D721Med (cell line): ENCODE data around the gene RHEX.

Source experiments
- DNase-seq: peaks from one replicate; pipeline ENCODE4 v3.0.0; 2011; ENCODE audit warnings: low spot score; ENCODE audit not compliant: insufficient read length
- FAIRE-seq: peaks from 2 replicates; lab custom pipeline; 2011; peaks lifted over from hg19 to GRCh38; lab: Jason Lieb, UNC
- TF ChIP-seq, protein P1 (sequence below): IDR thresholded peaks from 2 replicates; pipeline ENCODE4 v1.5.1; 2012; ENCODE audit warnings: mild to moderate bottlenecking, control low read depth; ENCODE audit not compliant: insufficient read depth; ENCODE audit errors: missing control alignments

The RHEX gene

DNA sequence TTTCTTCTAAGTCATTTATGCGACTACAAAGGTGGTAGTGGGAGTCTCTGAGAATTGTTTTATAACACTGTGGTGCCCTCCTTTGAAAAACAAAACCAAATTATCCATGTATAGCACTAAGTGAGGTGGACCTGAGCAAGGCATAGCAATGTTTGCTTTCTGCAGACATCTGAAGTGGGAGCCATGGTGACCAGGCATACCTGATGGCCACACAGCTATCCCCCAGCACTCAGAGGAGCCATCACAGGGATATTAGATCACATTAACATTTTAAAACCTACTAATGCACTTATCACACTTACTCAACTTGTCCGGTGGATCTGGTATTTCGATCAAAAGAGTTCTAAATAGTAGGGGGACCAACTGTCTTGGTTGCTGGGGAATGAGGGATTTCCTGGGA lies 89.0 kb downstream of the RHEX start:
- FAIRE-seq (no peak), DNase-seq (no peak)
- TF ChIP-seq, protein P1, sequence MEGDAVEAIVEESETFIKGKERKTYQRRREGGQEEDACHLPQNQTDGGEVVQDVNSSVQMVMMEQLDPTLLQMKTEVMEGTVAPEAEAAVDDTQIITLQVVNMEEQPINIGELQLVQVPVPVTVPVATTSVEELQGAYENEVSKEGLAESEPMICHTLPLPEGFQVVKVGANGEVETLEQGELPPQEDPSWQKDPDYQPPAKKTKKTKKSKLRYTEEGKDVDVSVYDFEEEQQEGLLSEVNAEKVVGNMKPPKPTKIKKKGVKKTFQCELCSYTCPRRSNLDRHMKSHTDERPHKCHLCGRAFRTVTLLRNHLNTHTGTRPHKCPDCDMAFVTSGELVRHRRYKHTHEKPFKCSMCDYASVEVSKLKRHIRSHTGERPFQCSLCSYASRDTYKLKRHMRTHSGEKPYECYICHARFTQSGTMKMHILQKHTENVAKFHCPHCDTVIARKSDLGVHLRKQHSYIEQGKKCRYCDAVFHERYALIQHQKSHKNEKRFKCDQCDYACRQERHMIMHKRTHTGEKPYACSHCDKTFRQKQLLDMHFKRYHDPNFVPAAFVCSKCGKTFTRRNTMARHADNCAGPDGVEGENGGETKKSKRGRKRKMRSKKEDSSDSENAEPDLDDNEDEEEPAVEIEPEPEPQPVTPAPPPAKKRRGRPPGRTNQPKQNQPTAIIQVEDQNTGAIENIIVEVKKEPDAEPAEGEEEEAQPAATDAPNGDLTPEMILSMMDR = no peak

DNA sequence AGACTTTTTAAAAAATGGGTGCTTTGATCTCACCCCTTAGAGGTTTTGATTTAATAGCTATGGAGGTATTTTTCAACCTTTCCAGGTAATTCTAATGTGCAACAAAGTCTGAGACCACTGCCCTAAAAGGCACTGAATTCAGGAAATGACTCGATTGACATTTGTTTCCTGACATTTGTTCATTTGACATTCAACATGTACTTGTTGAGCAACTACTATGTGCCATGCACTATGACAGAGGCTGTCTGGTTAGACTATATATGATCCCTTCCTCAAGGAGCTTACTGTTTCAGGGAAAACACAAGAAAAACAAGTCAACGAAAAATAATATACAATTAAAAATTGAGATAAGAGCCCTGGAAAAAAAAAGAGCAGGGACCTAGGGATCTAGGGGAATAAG lies 89.8 kb downstream of the RHEX start:
- FAIRE-seq (no peak), DNase-seq (no peak)
- TF ChIP-seq, protein P1 = no peak

DNA sequence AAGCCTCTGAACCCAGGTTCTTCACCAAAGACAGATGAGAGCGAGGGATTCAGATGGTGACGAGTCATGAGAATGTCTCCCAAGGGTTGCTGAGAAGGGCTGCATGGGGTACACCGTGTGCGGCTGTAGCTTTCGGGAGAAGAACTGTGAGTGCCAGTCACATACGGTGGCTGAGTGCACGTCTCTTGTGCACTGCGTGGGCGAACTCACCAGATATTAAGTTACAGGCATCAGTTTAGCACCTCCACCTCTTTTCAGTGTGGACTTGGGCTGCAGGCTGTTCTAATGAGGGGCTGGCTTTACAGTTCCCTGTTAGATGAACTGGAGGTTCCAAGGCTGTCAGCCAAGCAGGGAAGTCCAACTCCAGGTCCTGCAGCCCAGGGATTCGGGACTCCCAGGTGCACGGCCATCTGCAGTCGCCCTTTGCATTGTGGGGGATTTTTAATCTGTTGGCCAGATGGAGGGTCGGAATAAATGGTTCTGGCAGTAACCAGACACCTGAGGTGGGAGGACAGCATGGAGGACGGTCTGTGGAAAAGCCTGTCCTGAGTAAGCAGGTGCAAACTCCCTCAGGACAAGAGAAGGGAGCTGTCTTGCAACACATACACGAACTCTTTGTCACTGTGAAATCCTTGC lies 90.7 kb downstream of the RHEX start:
- TF ChIP-seq, protein P1 = no peak
- FAIRE-seq (no peak), DNase-seq (no peak)

DNA sequence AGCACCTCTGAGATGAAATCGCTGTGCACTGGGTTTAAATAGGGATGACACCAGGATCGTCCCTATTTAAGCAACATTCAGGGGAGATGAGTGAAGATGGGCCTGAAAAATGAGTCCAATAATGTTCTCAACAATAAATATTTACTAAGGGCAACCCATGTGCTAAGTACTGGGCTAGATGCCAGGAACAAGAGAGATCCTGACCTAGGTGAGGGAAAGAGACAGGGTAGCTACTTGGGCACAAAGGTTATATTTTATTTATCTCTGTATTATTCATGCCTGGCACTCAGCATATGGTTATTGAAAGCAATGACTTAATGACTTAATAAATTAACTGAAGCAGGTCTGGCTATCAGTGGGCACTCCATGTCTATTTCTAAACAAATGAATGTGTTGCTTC lies 91.6 kb downstream of the RHEX start:
- DNase-seq (no peak), FAIRE-seq (no peak)
- TF ChIP-seq, protein P1 = no peak

DNA sequence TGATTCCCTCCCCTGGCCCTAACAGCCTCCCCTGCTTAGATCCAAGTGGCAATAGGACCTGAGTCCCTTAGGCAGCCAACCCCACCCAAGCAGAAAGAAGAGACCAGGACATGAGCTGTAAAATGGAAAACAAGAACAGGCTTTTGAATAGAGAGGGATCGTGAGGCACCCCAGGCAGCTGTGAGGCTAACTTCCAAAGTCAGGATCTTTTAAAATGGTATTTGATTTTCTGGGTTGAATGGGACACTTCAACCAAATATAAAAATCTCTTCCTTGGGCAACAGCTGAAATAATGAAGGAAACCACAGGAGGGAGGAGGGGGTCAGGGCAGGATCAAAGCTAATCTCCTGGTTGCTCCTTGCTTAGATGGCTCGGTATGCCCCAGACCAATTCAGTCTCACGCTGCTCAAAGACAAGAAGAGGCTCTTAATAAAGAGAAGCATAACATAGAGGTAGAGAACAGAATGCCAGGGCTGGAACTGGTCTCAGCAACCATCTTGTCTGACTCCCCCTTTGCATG lies 92.9 kb downstream of the RHEX start:
- TF ChIP-seq, protein P1 = no peak
- FAIRE-seq = no peak

More for the DNA sequence above, 92.9 kb downstream of the RHEX start:
- DNase-seq = no peak
